Occipital lobe (tissue), 2 donors: ENCODE results near the gene BCAT1. TPM values are rescaled to one million over a fixed set of nuclear protein-coding genes. Genes with fewer than 3 reads are reported as not detected.

Experiments used
- DNase-seq: peaks from one replicate; lab custom pipeline; 2025; lab: John Stamatoyannopoulos, UW
- total RNA-seq: library from RNA; depleted of rRNA; stranded (reverse); fragments of >200 nt; gene quantifications from one replicate; pipeline ENCODE4 v1.2.3, GENCODE V29; 2014

The BCAT1 gene
- total RNA-seq, 1 donor from 2014 or later, result 45.2 TPM

DNA sequence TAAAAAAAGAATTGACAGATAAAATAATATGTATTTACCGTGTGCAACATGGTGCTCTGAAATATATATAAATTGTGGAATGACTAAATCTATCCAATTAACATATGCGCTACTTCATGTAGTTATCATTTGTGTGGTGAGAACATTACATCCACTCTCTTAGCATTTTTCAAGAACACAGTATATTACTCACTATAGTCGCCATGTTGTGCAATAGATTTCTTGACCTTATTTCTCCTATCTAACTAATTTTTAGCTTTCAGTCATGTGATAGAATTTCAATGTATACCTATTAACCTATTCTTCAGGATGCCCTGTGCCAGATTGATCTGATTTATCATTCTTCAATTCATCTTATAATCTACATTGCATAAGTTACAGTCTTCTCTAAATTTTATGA lies 178.6 kb downstream of the BCAT1 start:
- DNase-seq, result no peak

DNA sequence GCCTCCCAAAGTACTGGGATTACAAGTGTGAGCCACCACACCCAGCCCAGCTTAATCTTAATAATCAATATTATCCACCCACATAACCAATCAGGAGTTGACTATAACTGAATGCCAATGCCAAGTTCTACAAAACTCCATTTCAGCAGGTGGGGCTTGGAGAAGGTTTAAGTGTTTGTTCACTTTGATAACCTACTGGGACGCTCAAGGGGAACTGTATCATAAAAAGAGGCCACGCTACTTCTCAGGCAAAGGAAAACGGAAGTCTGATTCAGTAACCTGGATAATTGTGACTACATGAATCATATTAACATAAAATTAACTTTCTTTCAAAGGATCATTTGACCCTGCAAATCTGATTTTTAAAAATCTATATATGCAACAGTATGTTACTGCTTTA lies 179.2 kb downstream of the BCAT1 start:
- DNase-seq, result no peak

DNA sequence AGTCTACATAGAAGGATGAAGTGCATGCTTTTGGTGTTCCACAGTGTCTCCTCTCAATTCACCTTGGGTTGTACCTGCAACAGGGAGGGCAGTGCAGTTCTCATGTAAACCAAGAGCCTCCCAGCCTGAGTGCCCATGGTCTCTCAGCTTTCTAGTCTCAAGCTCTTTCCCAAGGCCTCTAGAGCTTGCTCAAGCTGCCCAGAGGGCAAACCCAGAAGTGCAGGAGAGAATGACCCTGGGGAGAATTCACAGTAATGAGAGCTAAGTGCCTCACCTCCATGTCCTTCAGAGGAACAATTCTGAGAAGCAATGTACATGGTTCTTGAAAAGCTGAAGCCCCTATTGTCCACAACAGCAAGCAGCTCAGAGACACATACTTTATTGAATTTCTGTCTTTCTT lies 180.5 kb downstream of the BCAT1 start:
- DNase-seq, result no peak

DNA sequence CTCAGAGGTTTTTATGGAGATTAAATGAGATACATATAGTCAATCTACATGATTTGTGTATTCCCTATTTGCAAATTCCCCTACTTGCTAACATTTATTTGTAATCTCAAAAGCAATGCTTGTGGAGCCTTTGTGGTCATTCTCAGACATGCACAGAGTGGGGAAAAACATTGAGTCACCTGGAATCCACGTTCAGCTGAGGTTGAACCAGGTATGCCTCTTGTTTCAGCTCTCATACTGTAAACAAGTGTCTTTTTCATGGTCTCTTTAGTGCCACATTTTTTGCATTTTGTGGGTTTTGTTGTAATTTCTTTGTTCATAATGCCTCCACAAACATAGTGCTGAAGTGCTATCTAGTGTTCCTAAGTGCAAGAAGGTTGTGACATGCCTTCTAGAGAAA lies 181.9 kb downstream of the BCAT1 start:
- no peak for DNase-seq

DNA sequence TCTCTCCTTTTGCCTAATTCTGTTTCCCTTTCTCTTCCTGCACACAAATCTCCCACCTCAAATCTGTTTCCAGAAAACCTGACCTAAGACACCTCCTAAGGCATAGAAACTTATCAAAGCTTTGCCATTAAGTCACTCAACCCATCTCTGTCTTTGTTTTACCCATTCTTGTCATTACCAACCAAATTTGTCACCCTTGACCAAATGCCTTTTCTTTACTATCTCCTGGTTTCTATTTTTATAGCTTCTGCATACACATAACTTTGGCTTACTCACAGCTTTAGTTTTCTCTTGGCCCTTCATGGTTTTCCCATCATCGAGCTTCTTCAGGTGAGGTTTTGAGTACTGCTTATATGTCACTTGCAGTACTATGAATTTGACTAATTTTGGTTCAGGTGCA lies 184.2 kb downstream of the BCAT1 start:
- DNase-seq, result no peak

DNA sequence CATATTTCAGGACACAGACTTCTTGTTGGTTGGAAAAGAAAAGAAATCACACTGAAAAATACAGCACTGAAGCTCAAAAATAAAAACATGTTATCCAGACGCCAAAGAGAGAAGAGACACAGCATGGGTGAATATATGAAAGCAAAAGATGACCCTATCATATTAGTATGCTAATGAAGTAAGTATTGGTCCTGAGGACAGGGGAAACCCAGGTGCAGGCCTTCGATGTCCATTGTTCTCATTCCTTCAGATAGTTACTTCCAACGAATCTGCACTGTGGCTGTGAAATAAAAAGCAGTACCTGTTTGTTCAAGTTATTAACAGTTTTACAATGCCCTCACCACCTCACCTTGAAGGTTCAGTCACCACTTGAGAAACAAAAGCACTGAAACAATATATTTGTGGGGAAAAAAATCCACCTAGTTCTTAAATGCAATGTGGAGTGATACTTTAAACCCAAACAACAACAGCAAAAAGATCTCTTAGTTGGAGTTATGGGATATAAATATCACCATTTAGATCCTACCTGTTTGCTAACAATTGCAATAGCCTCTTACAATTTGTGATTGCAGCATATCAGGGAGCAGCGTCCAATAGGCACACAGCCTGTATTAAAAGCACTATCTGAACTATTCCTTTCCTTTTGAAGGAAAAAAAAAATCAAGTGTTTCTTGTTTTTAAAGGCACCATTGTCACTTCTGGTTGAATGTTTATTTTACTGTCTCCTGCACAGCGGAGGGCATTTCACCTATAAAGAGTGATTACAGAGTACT lies 188.1 kb downstream of the BCAT1 start:
- DNase-seq, result no peak

DNA sequence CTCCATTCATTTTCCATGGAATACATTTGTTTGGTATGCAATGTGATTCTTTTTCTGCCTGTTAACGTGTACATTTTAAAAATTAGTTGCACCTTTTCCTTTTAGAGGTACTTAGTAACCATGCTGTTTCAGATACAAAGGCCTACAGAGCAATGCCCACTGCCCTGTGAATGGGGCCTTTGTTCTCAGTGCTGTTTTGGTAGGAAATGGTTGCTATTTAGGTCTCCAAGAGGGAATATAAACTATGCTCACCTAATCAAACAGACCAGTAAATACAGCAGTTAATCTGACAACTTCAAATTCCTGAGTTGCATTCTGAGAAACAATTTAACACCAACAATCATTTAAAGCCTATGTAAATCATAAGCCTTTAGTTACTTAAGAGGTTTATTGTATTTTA lies 188.7 kb downstream of the BCAT1 start:
- DNase-seq, result no peak

Other genes starting within 250 kb of the BCAT1 start
- gene DNAI7, start 246.1 kb upstream of the BCAT1 start, total RNA-seq, result 3.4 TPM
- 32.0 TPM for gene ETFRF1, start 246.1 kb upstream of the BCAT1 start, total RNA-seq